Measurements from ENCODE around the gene DBNDD1. TPM values are rescaled to one million over a fixed set of nuclear protein-coding genes. Genes with fewer than 3 reads are reported as not detected.

Gene DBNDD1
- total and polyA plus RNA-seq, 5 donors = 1.7 to 2.5 (median 2.2) TPM

GRCh38 chr16:89984216-89984615 is 35.0 kb downstream of the DBNDD1 start:
- Histone ChIP-seq H3K27ac (ENCODE audit: low read length) (no peak overlapping the region), H3K27me3 (ENCODE audit: control insufficient read depth, insufficient read depth) (no peaks in the 10 kb centered on the region), H3K4me3 (ENCODE audit: low read length) (no peak overlapping the region), H3K9me3 (ENCODE audit: control insufficient read depth, low read length) (no peaks in the 10 kb centered on the region), H3K4me1 (ENCODE audit: control insufficient read depth, insufficient read depth, low read length) (no peaks in the 10 kb centered on the region)
- whole genome bisulfite sequencing = 95% methylated on average over 7 of the region's 7 CpGs
- intact Hi-C loops (cut with DNase I) = no loop called here
- ATAC-seq (no peak), DNase-seq (no peak)

- intact Hi-C loops (cut with DNase I) = no loop called here
- ATAC-seq = no peak
- no peak overlapping the region for H3K4me3 ChIP-seq (ENCODE audit: low read length)
- no peaks in the 10 kb centered on the region for H3K4me1 ChIP-seq (ENCODE audit: control insufficient read depth, insufficient read depth, low read length)
- H3K9me3 ChIP-seq (ENCODE audit: control insufficient read depth, low read length) = no peaks in the 10 kb centered on the region
- H3K27me3 ChIP-seq (ENCODE audit: control insufficient read depth, insufficient read depth) = no peaks in the 10 kb centered on the region
- DNase-seq = no peak
- H3K27ac ChIP-seq (ENCODE audit: low read length) = no peak overlapping the region
- 93% methylated on average over 15 of the region's 15 CpGs for WGBS
Measured at GRCh38 chr16:89983536-89983935, 35.7 kb downstream of the DBNDD1 start.

- no peaks in the 10 kb centered on the region for H3K9me3 ChIP-seq (ENCODE audit: control insufficient read depth, low read length)
- DNase-seq (no peak), ATAC-seq (no peak)
- WGBS = 95% methylated on average over 9 of the region's 9 CpGs
- intact Hi-C loops (cut with DNase I) = no loop called here
- H3K27me3 ChIP-seq (ENCODE audit: control insufficient read depth, insufficient read depth) = no peaks in the 10 kb centered on the region
- H3K4me3 ChIP-seq (ENCODE audit: low read length) = no peak overlapping the region
- H3K27ac ChIP-seq (ENCODE audit: low read length) = no peak overlapping the region
- H3K4me1 ChIP-seq (ENCODE audit: control insufficient read depth, insufficient read depth, low read length) = no peaks in the 10 kb centered on the region
Measured at GRCh38 chr16:89982318-89982717, 36.9 kb downstream of the DBNDD1 start.

- 90% methylated on average over 8 of the region's 8 CpGs for WGBS
Measured at GRCh38 chr16:89981414-89981813, 37.8 kb downstream of the DBNDD1 start.

GRCh38 chr16:89974870-89975269 is 44.4 kb downstream of the DBNDD1 start:
- Histone ChIP-seq H3K27ac (ENCODE audit: low read length) (no peak overlapping the region), H3K27me3 (ENCODE audit: control insufficient read depth, insufficient read depth) (no peaks in the 10 kb centered on the region), H3K4me3 (ENCODE audit: low read length) (no peak overlapping the region), H3K4me1 (ENCODE audit: control insufficient read depth, insufficient read depth, low read length) (peaks cover 12% of the 10 kb centered on the region), H3K9me3 (ENCODE audit: control insufficient read depth, low read length) (no peaks in the 10 kb centered on the region)
- no peak for ATAC-seq
- DNase-seq = no peak
- WGBS = 82% methylated on average over 2 of the region's 2 CpGs
- intact Hi-C loops (cut with DNase I) = no loop called here

More at GRCh38 chr16:89981414-89981813, 37.8 kb downstream of the DBNDD1 start:
- DNase-seq (no peak), ATAC-seq (no peak)
- Histone ChIP-seq H3K27ac (ENCODE audit: low read length) (no peak overlapping the region), H3K9me3 (ENCODE audit: control insufficient read depth, low read length) (no peaks in the 10 kb centered on the region), H3K27me3 (ENCODE audit: control insufficient read depth, insufficient read depth) (no peaks in the 10 kb centered on the region), H3K4me3 (ENCODE audit: low read length) (no peak overlapping the region), H3K4me1 (ENCODE audit: control insufficient read depth, insufficient read depth, low read length) (no peaks in the 10 kb centered on the region)
- intact Hi-C loops (cut with DNase I) = no loop called here

GRCh38 chr16:89973654-89974335 is 45.5 kb downstream of the DBNDD1 start:
- Histone ChIP-seq H3K27me3 (ENCODE audit: control insufficient read depth, insufficient read depth) (no peaks in the 10 kb centered on the region), H3K4me1 (ENCODE audit: control insufficient read depth, insufficient read depth, low read length) (peaks cover 12% of the 10 kb centered on the region), H3K4me3 (ENCODE audit: low read length) (peak overlapping the region; percentile 65), H3K27ac (ENCODE audit: low read length) (no peak overlapping the region), H3K9me3 (ENCODE audit: control insufficient read depth, low read length) (no peaks in the 10 kb centered on the region)
- ATAC-seq = no peak
- no peak for DNase-seq
- WGBS = 93% methylated on average over 13 of the region's 13 CpGs
- intact Hi-C loops (cut with DNase I) = no loop called here

GRCh38 chr16:89973235-89973634 is 46.0 kb downstream of the DBNDD1 start:
- H3K27ac ChIP-seq (ENCODE audit: low read length) = no peak overlapping the region
- no peak for DNase-seq
- intact Hi-C loops (cut with DNase I) = no loop called here
- ATAC-seq = no peak
- H3K27me3 ChIP-seq (ENCODE audit: control insufficient read depth, insufficient read depth) = no peaks in the 10 kb centered on the region
- H3K4me3 ChIP-seq (ENCODE audit: low read length) = peak overlapping the region; percentile 65
- WGBS = 16% methylated on average over 14 of the region's 14 CpGs
- peaks cover 12% of the 10 kb centered on the region for H3K4me1 ChIP-seq (ENCODE audit: control insufficient read depth, insufficient read depth, low read length)
- no peaks in the 10 kb centered on the region for H3K9me3 ChIP-seq (ENCODE audit: control insufficient read depth, low read length)

- intact Hi-C loops (cut with DNase I) = no loop called here
- DNase-seq = peak; percentile 93 to 98 (median 97)
- H3K27me3 ChIP-seq (ENCODE audit: control insufficient read depth, insufficient read depth) = no peaks in the 10 kb centered on the region
- H3K4me3 ChIP-seq (ENCODE audit: low read length) = peak overlapping the region; percentile 65
- H3K27ac ChIP-seq (ENCODE audit: low read length) = peak overlapping the region; percentile 91
- H3K4me1 ChIP-seq (ENCODE audit: control insufficient read depth, insufficient read depth, low read length) = peaks cover 12% of the 10 kb centered on the region
- H3K9me3 ChIP-seq (ENCODE audit: control insufficient read depth, low read length) = no peaks in the 10 kb centered on the region
- WGBS = under 1% methylated on average over 103 of the region's 104 CpGs
- peak; percentile 96 for ATAC-seq
Measured at GRCh38 chr16:89972244-89973234, 46.7 kb downstream of the DBNDD1 start.

- DNase-seq (peak; percentile 38 to 75 (median 74)), ATAC-seq (peak; percentile 54 to 57)
- H3K27me3 ChIP-seq (ENCODE audit: control insufficient read depth, insufficient read depth) = no peaks in the 10 kb centered on the region
- H3K9me3 ChIP-seq (ENCODE audit: control insufficient read depth, low read length) = no peaks in the 10 kb centered on the region
- peaks cover 12% of the 10 kb centered on the region for H3K4me1 ChIP-seq (ENCODE audit: control insufficient read depth, insufficient read depth, low read length)
- peak overlapping the region; percentile 65 for H3K27ac ChIP-seq (ENCODE audit: low read length)
- intact Hi-C loops (cut with DNase I) = no loop called here
- 35% methylated on average over 42 of the region's 42 CpGs for WGBS
- H3K4me3 ChIP-seq (ENCODE audit: low read length) = peak overlapping the region; percentile 65
Measured at GRCh38 chr16:89971495-89972243, 47.6 kb downstream of the DBNDD1 start.

GRCh38 chr16:89969741-89970410 is 49.4 kb downstream of the DBNDD1 start:
- no peaks in the 10 kb centered on the region for H3K9me3 ChIP-seq (ENCODE audit: control insufficient read depth, low read length)
- peaks cover 12% of the 10 kb centered on the region for H3K4me1 ChIP-seq (ENCODE audit: control insufficient read depth, insufficient read depth, low read length)
- H3K4me3 ChIP-seq (ENCODE audit: low read length) = no peak overlapping the region
- H3K27me3 ChIP-seq (ENCODE audit: control insufficient read depth, insufficient read depth) = no peaks in the 10 kb centered on the region
- WGBS = 92% methylated on average over 6 of the region's 6 CpGs
- DNase-seq (peak in 1 of 3 donors; percentile 48), ATAC-seq (no peak)
- no peak overlapping the region for H3K27ac ChIP-seq (ENCODE audit: low read length)
- intact Hi-C loops (cut with DNase I) = no loop called here

Measured in right cardiac atrium (tissue), 5 donors.